HG03196 (cell line): Measurements from ENCODE around the gene P4HA2.

Experiments used
- ATAC-seq: cut with Tn5 transposase; IDR thresholded peaks from one replicate; pipeline ENCODE4 v1.9.1; 2021; ENCODE audit not compliant: unreplicated experiment

Gene P4HA2

GRCh38 chr5:132253008-132253441, 25.4 kb upstream of the P4HA2 start:
- ATAC-seq: no peak

GRCh38 chr5:132251220-132251725, 23.6 kb upstream of the P4HA2 start:
- ATAC-seq: no peak

DNA sequence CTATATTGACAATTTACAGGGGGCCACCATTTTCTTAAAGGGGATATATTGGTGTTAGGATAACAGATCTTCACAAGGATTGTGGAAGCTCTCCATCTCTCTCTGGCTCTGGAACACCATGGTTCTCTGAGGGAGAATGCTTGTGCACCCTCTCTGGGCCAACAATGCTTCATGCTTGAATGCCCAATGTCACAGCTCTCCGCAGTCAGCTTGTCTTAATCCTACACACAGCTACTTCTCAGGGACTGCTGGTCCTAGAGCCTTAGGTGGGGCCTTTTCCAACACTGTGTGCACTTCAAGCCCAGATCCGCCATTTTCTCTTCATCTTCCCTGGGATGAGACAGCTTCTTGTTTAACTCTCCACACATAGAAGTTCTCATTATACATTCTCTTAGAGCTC, 22.9 kb upstream of the P4HA2 start:
- no peak for ATAC-seq

DNA sequence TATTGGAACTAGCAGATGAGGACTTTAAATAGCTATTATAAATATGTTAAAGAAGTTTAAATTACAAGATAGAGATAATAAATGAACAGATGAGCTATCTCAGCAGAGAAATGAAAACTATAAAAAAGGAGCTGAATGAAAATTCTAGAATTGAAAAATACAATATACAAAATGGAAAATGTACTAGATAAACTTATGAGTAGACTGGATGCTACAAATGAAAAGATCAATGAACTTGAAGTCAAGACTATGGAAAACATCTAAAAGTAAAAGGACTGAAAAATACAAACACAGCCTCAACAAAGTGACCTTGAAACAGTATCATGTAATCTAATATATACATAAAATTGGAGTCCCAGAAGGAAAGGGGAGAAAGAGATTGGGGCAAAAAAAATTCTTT, 19.2 kb upstream of the P4HA2 start:
- ATAC-seq: no peak

DNA sequence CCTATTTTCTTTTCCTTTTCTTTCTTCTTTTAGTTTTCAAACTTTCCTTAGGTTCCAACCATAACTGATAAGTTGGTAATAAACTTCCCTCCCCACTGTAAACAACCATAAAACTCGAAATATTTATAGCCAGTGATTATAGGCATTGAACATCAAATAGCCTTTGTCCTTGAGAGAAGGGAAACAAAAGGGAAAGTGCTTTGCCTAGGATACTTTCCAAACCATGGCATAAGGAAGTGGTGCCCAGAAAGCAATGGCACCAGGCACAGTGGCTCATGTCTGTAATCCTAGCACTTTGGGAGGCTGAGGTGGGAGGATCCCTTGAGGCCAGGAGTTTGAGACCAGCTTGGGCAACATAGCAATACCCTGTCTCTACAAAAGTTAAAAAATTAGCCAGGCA, 17.9 kb upstream of the P4HA2 start:
- ATAC-seq: no peak

GRCh38 chr5:132243366-132243977, 15.8 kb upstream of the P4HA2 start:
- no peak for ATAC-seq

DNA sequence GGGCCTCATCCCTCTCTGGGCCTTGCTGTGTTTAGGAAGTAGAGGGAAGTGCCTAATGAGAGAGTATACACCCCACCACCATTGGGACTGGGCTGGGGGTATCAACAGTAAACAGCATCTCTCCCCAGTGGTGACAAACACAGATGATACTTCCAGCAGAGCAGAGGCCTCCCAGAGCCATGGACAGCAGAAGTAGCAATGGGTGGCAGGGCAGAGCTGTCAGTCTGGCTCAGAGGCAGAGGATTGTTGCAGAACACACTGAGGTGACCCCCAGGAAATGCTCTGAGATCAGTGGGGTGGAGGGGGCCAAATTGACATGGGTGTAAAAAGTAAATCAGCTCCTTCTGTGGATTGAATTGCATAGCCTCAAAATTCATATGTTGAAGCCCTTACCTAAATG, 12.1 kb upstream of the P4HA2 start:
- ATAC-seq: no peak

GRCh38 chr5:132238901-132239500, 11.3 kb upstream of the P4HA2 start:
- no peak for ATAC-seq

- no peak for ATAC-seq
Observed at GRCh38 chr5:132238169-132238744, 10.6 kb upstream of the P4HA2 start.

GRCh38 chr5:132237670-132238069, 10.0 kb upstream of the P4HA2 start:
- ATAC-seq: no peak

DNA sequence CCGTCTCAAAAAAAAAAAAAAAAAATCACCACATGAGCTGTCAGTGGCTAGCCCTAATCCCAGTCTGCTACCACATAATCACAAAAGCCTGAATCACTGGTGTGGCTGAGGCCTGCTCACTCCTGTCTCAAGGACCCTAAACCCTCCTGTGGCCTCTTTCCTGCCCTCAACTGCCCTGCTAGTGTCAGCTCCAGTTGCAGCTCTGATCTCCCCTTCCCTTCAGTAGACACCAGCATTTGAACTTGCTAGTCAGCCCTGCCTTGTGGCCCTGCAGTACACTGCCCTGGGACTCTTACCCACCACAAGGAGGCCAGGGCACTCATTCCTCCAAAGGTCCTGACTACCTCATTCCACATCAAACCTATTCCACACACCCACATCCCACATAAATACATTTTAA, 9.5 kb upstream of the P4HA2 start:
- no peak for ATAC-seq

DNA sequence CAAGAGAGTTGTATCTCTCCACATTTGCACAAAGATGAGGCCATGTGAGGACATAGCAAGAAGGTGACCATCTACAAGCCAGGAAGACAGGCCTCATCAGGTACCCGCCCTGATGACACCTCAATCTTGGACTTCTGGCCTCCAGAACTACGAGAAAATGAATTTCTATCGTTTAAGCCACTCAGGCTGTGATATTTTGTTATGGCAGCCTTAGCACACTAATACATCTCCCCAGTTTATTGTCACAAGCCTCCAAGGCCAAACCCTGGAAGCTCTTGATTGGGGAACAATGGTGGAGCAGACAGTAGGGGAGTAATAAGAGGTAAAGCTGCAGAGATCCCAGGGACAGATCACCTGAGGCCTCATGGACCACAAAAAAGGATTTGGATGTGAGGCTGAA, 7.7 kb upstream of the P4HA2 start:
- ATAC-seq: no peak

DNA sequence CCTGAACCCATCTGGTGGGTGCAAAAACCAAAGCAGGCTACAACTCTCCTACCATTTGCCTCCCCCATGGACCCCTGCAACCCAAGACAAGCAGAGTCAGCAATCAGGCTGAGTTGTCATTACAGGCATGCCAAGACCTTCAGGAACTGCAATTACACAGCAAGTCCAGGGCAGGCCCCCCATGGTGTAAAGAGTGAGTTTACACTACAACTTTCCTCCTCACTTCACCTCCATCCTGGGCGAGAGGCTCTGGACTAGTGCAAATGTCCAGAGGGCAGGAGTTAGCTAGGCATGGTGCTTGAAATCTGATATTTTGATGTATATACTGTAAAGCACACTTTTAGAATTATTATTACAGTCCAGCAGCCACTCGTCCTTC, 7.0 kb upstream of the P4HA2 start:
- ATAC-seq: no peak

DNA sequence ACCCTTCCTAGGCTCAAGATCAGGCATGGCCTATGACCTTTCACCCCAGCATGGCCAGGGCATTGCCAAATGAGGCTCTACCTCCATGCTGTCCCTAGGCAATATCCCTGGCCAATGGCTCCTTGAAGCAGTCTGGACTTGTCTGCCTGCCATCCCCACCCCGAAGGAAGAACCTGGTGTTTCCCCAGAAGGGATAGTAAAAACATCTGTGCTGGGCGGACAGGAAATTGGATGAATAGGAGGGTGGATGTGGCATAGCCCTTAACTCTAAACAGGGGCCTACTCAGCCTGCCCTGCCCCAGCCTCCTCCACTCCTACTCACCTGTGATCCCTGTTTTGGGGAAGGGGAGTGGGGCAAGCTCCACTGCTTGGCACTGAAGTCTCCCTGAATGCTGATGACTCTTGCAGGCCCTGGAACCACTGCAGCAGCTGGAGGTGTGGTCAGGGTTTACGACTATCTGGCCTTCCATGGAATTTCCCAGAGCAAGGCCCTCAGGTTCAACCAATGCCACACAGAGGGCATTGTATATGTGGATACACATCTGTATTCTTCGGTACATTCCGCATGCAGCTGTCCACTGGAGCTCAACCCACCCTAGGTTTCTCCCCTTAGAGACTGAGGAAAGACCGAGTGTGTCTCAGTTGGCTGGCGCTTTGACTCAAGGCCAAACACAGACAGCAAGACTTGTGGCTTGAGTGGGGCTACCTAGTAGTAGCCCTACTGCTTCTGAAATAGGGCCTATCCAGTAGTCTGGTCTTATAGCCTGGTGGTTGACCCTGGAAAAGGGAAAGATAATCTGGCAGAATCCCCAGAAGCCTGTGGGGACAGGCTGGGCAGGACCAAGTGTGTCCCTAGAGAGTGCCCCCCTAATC, 6.4 kb upstream of the P4HA2 start:
- no peak for ATAC-seq

DNA sequence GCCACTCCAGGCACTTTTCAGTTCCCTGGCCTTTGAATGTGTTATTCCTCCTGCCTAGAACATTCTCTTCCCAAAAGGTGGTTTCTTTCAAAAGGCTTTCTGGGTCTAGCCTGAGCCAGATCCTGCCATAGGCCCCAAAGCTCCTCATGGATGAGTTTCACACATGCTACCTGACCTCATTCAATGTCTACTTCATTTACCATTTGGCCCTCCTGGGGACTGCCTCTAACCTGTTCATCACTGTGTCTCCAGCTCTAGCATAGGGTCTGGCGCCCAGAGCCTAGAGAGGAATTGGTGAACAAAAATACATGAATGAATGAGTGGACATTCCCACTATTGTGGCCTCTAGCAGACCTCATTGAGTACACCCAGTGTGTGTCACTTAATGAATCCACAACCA, 5.4 kb upstream of the P4HA2 start:
- ATAC-seq: no peak

- no peak for ATAC-seq
Observed at GRCh38 chr5:132232465-132232864, 4.8 kb upstream of the P4HA2 start.

GRCh38 chr5:132230871-132231270, 3.2 kb upstream of the P4HA2 start:
- no peak for ATAC-seq

DNA sequence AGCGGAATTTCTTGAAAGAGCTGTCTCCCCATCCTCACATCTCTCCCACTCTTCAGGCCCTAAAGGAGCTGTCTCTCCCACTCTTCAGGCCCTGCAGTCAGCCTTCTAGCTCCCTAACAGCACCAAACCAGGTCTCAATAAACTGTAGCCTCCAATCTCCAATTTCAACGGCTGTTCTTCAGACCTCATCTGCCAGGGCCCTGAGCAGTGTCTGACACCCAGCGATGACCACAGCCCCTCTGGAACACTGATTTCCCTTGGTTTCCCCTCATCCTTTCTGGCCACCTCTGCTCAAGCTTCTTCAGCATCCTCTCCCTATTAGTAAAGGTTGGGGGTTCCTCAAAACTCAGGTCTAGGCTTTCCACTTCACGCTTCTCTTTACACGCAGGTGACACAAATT, 1.6 kb upstream of the P4HA2 start:
- no peak for ATAC-seq

GRCh38 chr5:132228241-132229035, 785 bp upstream of the P4HA2 start:
- no peak for ATAC-seq

GRCh38 chr5:132227235-132227484, 493 bp downstream of the P4HA2 start:
- no peak for ATAC-seq

GRCh38 chr5:132226516-132227234, 978 bp downstream of the P4HA2 start:
- no peak for ATAC-seq
